HUES48 (cell line): ENCODE results near the gene TAGLN2.

Experiments
- H3K27ac ChIP-seq: one replicate; pipeline ENCODE4 v1.7.0; 2013; ENCODE audit warnings: low read depth, low read length, inconsistent platforms
- H3K27me3 ChIP-seq: 2 replicates; pipeline ENCODE4 v1.6.1; 2013; ENCODE audit warnings: mild to moderate bottlenecking, low read length; ENCODE audit not compliant: control insufficient read depth, insufficient read depth
- H3K36me3 ChIP-seq: 2 replicates; pipeline ENCODE4 v1.6.1; 2013; ENCODE audit warnings: low read length; ENCODE audit not compliant: control insufficient read depth, insufficient read depth
- H3K4me1 ChIP-seq: 2 replicates; pipeline ENCODE4 v1.6.1; 2013; ENCODE audit warnings: mild to moderate bottlenecking, low read length; ENCODE audit not compliant: control insufficient read depth, insufficient read depth
- H3K4me3 ChIP-seq: 2 replicates; pipeline ENCODE4 v1.5.1; 2013; ENCODE audit warnings: mild to moderate bottlenecking, low read depth, low read length
- H3K9ac ChIP-seq: 2 replicates; pipeline ENCODE4 v1.6.1; 2013; ENCODE audit warnings: mild to moderate bottlenecking, low read depth, low read length, moderate library complexity
- H3K9me3 ChIP-seq: 2 replicates; pipeline ENCODE4 v1.6.1; 2013; ENCODE audit warnings: low read length; ENCODE audit not compliant: control insufficient read depth, insufficient read depth

TAGLN2 gene

DNA sequence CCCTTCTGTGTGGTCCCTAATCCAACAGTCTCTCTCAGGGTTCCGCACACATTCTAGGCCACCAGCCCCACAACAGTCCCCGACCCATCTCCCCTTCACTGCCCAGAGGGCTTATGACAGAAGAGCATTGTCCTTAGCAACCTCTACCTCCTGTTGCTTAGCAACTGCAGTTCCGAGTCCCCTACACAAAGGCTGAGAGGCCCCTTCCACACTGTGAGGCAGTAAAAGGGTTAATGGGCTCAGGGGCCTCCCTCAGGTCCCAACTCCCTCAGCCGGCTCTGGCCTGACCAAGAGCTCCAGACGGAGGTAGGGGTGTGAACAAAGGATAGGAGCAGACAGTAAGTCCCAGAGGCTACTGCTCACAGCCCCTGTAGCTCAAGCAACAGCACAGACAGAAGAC is 15.8 kb upstream of the TAGLN2 start:
- Histone ChIP-seq H3K27ac (no peak overlapping the region), H3K9me3 (no peaks in the 10 kb centered on the region), H3K9ac (no peak overlapping the region; the same call in 1 of the 2 replicates), H3K4me1 (peaks cover 25% of the 10 kb centered on the region), H3K27me3 (no peaks in the 10 kb centered on the region), H3K36me3 (peaks cover 13% of the 10 kb centered on the region; the same call in 1 of the 2 replicates), H3K4me3 (no peak overlapping the region)

DNA sequence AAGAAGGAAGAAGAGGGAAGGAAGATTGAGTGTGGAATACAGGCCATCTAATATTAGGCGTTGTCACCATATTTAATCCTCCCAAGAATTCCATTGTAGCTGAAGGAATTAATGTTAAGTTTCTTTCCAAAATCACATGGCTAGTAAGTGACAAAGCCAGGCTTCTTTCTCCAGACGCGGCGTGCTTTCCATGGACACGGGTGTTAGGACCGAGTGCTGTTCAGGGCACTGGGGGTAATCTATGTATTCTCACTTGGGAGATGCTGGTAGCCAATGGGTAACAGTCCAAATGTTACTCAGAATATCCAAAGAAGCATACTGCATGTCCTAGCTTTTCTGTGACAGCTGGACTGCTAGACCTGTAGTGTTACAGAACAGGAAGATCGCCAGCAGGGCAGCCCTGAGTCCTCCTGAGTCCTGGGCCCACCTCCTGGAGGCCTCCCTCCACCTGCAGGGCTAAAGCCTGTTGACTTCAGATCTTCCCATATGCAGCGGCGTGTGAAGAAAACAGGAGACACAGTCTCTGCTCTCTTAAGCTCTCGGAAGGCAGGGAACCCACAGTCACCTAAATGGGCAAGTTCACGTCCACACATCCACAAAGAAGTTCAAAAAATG is 14.8 kb upstream of the TAGLN2 start:
- H3K9me3 ChIP-seq = no peaks in the 10 kb centered on the region
- no peak overlapping the region for H3K9ac ChIP-seq
- no peaks in the 10 kb centered on the region for H3K27me3 ChIP-seq
- no peak overlapping the region for H3K27ac ChIP-seq
- peaks cover 18% of the 10 kb centered on the region; the same call in 1 of the 2 replicates for H3K36me3 ChIP-seq
- peaks cover 24% of the 10 kb centered on the region for H3K4me1 ChIP-seq
- H3K4me3 ChIP-seq = no peak overlapping the region

DNA sequence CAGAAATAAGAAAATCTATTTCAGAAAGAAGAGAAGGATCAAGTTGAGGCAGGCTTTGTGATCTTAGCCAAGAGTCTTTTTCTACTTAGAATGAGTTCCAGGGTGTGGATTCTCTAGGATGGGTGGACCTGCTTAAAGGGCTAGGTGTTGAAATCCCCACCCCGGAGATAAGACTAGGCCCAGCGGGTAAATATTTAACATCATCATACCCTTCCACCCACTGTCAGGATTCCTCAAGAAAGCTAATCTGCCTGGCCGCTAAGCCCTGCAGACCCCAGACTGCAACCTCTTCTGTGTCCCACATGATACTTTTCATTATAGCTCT is 14.3 kb upstream of the TAGLN2 start:
- Histone ChIP-seq H3K9ac (no peak overlapping the region), H3K4me3 (no peak overlapping the region), H3K36me3 (peaks cover 22% of the 10 kb centered on the region; the same call in 1 of the 2 replicates), H3K27me3 (no peaks in the 10 kb centered on the region), H3K9me3 (no peaks in the 10 kb centered on the region), H3K4me1 (peaks cover 21% of the 10 kb centered on the region), H3K27ac (no peak overlapping the region)

DNA sequence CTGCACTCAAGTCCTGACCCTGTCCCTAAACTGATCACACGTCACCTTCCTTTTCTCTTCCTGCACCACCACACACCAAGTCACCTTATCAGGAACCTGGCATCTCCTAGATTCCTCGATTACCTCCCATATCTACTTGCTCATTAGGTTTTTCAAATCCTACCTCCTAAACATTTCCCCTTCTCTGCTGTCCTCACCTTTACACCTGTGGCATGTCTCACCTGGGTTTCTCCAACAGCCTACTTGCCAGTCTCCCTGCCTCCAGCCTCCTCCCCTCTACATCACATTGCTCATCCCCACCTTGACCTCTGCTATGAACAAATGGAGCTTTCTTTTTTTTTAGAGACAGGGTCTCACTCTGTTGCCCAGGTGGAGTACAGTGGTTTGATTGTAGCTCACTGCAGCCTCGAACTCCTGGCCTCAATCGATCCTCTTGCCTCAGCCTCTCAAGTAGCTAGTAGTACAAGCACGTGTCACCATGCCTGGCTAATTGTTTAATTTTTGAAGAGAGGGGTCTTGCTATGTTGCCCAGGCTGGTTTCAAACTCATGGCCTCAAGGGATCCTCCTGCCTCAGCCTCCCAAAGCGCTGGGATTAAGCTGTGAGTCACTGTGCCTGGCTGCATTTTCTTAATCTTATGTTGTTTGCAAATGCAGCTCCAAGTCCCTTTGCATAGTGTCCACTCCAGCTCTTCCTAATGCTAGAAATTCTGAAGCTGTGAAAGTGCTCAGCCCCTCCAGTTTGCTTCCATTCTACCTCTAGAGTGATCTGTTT is 13.8 kb upstream of the TAGLN2 start:
- Histone ChIP-seq H3K9me3 (no peaks in the 10 kb centered on the region), H3K4me3 (no peak overlapping the region), H3K9ac (no peak overlapping the region), H3K36me3 (peaks cover 28% of the 10 kb centered on the region; the same call in 1 of the 2 replicates), H3K27me3 (no peaks in the 10 kb centered on the region), H3K4me1 (peaks cover 15% of the 10 kb centered on the region), H3K27ac (no peak overlapping the region)

DNA sequence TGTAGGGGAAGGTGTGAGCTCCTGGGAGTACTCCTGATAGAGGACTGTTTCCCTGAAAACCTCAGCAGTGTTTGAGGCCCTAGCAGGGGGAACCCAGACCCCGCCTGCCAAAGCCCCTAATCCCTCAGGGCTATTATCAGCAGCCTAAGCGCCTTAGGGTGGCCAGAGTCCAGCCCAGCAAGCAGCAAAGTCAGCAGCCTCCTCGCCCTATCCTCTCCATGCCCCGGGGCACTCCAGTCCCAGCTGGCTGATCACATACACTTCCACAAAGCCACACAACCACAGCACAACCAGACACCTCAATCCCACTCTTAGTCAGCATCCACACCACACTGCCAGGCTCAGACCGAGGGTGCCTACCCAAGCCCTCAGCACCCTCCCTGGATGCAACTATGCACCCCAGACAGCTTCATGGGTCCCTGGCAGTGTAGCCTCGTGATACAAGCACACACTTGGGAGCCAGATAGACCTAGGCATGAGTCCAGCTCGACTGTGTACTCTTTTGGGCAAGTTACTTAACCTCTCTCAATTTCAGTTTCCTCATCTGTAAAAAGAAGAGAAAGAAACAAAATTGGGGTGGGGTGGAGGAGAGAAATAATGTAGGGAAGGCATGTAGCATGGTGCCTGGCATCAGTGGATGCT is 13.0 kb upstream of the TAGLN2 start:
- Histone ChIP-seq H3K9ac (no peak overlapping the region), H3K4me1 (peaks cover 12% of the 10 kb centered on the region), H3K27me3 (no peaks in the 10 kb centered on the region), H3K9me3 (no peaks in the 10 kb centered on the region), H3K4me3 (no peak overlapping the region), H3K27ac (no peak overlapping the region), H3K36me3 (peaks cover 29% of the 10 kb centered on the region; the same call in 1 of the 2 replicates)

DNA sequence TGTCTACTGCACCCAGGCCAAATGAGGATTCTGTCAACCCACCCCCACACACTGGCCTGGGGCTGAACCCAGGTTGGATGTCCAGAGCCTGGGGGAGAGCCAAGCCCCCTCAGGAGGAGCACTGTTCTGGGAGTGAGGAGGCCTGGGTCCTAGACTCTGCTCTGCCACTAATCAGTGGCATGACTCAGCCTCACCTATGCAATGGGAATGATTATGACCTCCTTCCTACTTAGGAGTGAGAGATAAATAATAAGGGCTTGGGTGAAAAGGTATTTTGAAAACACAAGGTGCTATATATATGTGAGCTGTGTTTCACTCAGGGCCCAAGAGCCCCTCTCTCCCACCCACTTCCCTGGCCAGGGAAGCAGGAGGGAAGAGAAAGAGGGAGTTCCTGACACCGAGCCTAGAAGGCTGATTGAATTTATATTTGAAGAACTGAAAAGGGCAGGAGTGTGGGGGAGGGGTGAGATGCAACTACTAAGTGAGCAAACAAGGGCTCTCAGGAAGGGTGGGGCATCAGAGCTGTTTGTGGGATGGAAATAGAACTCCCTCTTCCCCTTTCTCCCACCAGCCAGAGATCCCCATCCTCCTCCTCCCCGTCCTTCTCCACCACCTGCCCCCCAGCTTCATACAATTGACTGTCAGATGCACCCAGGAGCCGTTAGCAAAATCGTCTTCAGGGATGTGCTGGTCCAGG is 11.9 kb upstream of the TAGLN2 start:
- Histone ChIP-seq H3K27me3 (no peaks in the 10 kb centered on the region), H3K27ac (no peak overlapping the region), H3K9ac (no peak overlapping the region), H3K4me1 (peaks cover 12% of the 10 kb centered on the region), H3K9me3 (no peaks in the 10 kb centered on the region), H3K4me3 (no peak overlapping the region), H3K36me3 (peaks cover 32% of the 10 kb centered on the region; the same call in 1 of the 2 replicates)

DNA sequence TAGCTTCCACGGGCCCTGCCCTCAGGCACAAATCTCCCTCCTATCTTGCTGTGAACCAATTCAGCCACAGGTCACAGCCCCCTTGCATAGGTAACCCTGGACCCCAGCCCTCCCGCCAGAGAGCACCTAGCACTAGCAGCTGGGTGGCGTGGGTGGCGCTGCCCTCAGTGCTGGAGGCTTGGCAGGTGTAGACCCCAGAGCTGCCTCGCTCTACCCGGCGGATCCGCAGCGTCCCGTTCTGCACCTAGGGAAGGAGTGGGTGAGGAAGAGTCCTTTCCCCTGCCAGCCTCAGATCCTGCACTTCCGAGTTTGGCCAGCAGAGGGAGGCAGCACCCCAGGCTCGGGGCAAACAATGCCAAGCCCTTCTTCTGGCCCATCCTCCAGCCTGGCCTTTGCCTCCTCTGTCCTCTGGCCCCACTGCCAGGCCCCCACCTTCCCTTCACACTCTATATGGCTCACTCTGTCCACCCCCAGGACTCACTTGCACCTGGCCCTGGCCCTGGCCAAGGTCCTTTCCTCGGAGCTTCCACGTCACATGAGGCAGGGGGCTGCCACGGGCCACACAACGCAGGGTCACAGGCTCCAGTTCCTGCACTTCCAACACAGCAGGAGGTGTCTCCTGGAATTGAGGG is 11.1 kb upstream of the TAGLN2 start:
- no peak overlapping the region for H3K9ac ChIP-seq

DNA sequence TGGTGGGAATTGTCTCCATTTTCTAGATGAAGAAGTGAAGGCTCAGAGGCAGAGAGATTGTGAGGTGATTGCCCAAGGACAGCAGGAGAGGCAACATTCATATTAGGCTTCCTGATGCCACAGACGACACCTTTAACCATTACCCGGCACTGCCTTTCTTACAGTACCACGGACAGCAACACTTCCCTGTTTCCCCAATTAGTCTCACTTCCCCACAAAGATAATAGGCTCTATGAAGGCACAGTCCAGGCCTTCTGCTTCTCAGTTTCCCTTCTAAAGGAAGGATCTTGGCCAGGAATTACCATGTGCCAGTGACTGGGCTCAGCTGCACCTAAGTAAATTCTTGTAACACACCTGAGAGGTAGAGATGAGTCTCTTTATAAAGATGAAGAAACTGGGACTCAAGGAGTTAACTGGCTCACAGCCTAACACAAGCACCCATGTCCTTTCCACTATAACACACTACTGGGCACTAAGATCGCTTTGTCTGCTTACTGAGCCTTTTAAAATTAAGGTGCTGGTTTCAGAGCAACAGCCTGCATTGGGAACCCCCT is 10.5 kb upstream of the TAGLN2 start:
- Histone ChIP-seq H3K4me1 (peaks cover 12% of the 10 kb centered on the region), H3K27me3 (no peaks in the 10 kb centered on the region), H3K9ac (no peak overlapping the region), H3K36me3 (peaks cover 42% of the 10 kb centered on the region; the same call in 1 of the 2 replicates), H3K27ac (no peak overlapping the region), H3K4me3 (no peak overlapping the region), H3K9me3 (no peaks in the 10 kb centered on the region)

More for the DNA sequence above, 11.1 kb upstream of the TAGLN2 start:
- Histone ChIP-seq H3K9me3 (no peaks in the 10 kb centered on the region), H3K4me1 (peaks cover 12% of the 10 kb centered on the region), H3K36me3 (peaks cover 38% of the 10 kb centered on the region; the same call in 1 of the 2 replicates), H3K4me3 (no peak overlapping the region), H3K27ac (no peak overlapping the region), H3K27me3 (no peaks in the 10 kb centered on the region)

DNA sequence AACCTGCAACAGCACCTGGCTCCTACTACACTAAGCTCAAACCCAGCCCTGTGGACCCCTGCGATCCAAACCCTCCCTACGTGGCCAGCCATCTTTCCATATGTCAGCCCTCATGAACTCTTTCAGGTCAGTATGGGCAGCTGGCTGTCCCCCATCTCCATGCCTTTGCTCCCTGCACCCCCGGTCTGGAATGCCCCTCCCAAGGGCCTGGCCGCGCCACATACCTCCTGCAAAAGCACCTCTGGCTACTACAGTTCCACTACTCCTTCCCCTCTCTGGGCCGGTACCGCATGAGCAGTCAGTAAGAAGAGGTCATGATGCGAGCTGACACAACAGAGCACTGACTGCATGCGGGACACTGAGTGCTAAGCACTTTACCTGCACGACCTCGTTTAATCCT is 10.0 kb upstream of the TAGLN2 start:
- H3K27ac ChIP-seq = no peak overlapping the region
- no peaks in the 10 kb centered on the region for H3K27me3 ChIP-seq
- no peak overlapping the region for H3K9ac ChIP-seq
- peaks cover 12% of the 10 kb centered on the region for H3K4me1 ChIP-seq
- no peak overlapping the region for H3K4me3 ChIP-seq
- peaks cover 37% of the 10 kb centered on the region; the same call in 1 of the 2 replicates for H3K36me3 ChIP-seq
- H3K9me3 ChIP-seq = no peaks in the 10 kb centered on the region
